Fibroblast of villous mesenchyme (primary cell): ENCODE results near the gene BEND5. TPM values are rescaled to one million over a fixed set of nuclear protein-coding genes. Genes with fewer than 3 reads are reported as not detected.

Experiments
- DNase-seq: peaks from one replicate; pipeline ENCODE4 v3.0.0-alpha.2; 2010; ENCODE audit warnings: low read depth
- H3K4me3 ChIP-seq: 2 replicates; pipeline ENCODE4 v1.5.1; 2011; ENCODE audit warnings: low read depth, mild to moderate bottlenecking, low read length
- total RNA-seq: library from RNA; depleted of rRNA; stranded (reverse); fragments of >200 nt; gene quantifications from 2 replicates; pipeline ENCODE4 v1.2.3, GENCODE V29; 2012
- TF ChIP-seq, protein P1 (sequence below): IDR thresholded peaks from 2 replicates; pipeline ENCODE4 v1.5.1; 2012; ENCODE audit warnings: low read depth, mild to moderate bottlenecking, low read length; ENCODE audit not compliant: insufficient read depth

Gene BEND5
- total RNA-seq, 1 donor, result not detected

DNA sequence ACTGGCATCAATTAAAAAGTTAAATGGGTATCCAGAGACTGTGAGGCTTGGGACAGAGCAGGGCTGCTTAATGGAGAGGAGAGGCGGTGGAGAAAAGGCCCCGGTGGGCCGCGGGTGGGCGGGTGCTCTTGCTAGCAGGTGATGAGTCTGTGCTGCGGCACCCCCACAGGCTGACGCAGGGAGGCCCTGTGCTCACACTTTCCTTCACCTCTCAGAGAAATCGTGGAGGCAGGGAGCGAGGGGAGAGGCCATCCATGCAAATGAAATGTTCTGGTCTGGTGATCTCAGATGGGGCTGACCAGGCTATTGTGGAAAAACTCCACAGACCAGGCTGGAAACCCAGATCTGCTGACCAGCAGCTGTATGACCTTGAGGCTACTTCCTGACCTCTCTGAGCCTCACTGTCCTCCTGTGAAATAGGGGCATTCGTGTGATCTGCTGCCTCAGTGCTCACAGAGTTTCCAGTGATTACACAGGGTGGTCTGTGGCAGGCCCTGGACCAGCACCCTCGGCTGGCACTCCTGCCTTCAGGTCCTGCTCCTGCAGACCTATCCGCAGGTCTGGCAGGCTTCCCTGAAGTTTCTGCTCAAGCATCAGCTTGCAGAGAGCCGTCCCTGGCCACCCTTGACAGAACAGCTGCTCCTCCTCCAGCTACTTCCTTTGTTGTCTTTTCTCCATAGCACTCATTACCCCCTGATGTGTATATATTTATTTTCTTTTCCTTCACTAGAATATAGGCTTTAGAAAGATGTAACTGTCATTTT lies 89.2 kb downstream of the BEND5 start:
- DNase-seq, result no peak
- TF ChIP-seq, protein P1, sequence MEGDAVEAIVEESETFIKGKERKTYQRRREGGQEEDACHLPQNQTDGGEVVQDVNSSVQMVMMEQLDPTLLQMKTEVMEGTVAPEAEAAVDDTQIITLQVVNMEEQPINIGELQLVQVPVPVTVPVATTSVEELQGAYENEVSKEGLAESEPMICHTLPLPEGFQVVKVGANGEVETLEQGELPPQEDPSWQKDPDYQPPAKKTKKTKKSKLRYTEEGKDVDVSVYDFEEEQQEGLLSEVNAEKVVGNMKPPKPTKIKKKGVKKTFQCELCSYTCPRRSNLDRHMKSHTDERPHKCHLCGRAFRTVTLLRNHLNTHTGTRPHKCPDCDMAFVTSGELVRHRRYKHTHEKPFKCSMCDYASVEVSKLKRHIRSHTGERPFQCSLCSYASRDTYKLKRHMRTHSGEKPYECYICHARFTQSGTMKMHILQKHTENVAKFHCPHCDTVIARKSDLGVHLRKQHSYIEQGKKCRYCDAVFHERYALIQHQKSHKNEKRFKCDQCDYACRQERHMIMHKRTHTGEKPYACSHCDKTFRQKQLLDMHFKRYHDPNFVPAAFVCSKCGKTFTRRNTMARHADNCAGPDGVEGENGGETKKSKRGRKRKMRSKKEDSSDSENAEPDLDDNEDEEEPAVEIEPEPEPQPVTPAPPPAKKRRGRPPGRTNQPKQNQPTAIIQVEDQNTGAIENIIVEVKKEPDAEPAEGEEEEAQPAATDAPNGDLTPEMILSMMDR, result no peak
- no peak overlapping the region for H3K4me3 ChIP-seq

DNA sequence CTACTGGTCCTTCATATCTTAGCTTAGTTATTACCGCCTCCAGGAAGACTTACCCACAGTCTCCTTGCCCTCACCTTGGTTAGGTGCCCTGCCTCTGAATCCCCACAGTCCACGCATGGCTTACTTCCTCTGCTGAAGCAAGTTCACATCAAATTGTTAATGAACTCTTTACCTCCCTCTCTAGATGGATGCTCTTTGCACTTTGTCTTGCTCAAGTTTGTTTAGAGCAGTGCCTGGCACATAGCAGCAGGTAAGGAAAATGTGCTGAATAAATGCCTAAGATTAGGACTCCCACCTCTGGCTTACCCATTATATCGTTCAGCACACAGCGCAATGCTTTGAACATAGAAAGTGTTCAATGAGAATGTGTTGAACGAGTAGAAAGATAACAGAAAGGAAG lies 90.5 kb downstream of the BEND5 start:
- no peak overlapping the region for H3K4me3 ChIP-seq
- DNase-seq, result no peak
- TF ChIP-seq, protein P1, result no peak

DNA sequence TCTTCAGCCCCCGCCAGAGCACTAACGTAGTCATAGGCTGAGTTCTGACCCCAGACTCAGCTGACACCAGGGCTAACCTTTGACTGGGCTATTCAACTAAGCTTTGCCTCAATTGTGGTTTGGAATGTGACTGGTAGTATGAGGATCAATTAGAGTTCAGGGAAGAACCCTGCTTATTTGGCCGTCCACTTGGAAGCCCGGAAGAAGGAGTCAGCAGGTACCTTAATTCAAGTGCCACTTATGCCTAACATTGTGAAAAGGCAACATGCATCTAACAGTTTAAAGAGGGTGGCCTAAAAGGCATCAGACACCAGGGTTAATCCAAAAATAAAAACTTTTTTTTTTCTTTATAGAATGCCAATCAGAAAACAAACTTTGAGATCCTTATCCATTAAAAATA lies 92.3 kb downstream of the BEND5 start:
- H3K4me3 ChIP-seq, result no peak overlapping the region
- TF ChIP-seq, protein P1, result no peak
- no peak for DNase-seq

DNA sequence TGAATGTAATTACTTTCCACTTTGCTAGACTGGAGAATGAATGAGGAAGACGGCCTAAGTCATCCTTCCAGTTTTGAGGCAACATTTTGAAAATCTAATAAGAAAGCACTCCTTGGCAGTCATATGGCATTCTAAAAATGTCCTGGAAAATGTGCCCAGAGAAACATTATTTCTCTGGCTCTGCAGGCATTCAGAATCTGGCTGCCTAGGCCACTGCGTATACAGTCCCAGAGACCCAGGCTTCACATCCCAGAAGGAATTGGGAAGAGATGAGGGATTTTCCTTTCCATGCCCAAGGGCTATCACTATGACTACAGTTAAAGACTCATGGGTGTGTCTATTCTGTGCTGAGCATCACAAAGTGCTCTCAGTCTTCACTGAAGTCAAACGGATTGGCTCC lies 92.9 kb downstream of the BEND5 start:
- no peak for DNase-seq
- TF ChIP-seq, protein P1, result no peak
- H3K4me3 ChIP-seq, result no peak overlapping the region

DNA sequence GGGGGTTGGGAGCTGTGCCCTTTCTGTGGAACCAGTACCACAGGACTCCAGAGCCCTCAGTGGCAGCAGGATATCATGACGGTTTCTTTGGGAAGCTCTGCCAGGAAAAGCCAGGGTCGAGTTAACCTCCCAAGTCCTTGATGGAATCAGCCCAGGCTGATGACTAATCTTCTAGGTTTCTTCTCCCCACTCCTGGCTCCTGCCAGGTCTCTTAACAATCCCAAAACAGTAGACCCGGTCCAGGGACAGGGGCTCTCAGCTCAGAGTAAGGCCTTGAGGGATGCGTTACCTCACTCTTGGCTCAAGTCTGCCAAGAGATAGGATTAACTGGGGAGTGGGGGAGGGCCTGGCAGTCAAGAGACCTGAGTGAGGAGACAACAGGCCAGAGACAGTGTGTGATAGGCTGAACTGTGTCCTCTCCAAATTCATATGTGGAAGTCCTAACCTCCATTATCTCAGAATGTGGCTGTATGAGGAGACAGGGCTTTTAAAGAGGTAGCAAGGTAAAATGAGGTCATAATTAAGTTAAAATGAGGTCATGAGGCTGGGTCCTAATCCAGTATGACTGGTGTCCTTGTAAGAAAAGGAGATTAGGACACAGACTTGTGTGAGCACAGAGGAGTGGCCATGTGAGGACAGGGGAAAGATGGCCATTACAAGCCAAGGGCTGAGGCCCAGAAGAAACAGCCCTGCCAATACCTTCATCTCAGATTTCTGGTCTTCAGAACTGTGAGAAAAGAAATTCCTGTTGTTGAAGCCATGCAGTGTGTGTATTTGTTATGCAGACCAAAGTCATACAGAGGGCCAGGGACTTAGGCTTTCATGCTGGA lies 95.0 kb downstream of the BEND5 start:
- no peak overlapping the region for H3K4me3 ChIP-seq
- TF ChIP-seq, protein P1, result no peak
- DNase-seq, result no peak

DNA sequence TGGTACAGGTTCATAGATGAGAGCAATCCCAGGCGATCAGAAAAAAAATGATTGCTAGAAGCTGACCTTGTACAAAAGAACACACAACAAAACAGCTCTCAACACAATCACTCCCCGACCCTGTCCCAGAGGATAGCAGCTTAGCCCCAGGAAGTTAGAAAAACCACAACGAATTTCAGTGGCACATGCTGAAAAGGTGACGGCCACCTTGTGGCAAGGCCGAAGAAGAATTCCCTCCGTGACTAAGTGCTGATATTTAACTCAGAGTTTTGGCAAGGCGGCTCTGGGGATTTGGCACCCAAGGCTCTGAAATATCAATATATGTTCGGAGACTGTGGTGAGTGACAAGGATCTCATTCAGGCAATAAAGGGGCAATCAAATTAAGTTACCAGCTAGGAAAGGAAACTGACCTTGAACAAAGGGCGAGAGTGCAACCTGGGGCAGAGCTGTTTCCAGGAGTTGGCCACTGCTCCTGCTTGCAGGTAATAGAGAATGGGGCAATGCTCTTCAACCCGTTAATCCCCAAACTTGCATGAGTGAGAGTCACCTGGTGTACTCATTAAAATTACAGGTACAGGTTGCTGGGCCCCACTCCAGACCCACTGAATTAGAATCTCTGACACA lies 96.2 kb downstream of the BEND5 start:
- H3K4me3 ChIP-seq, result no peak overlapping the region
- no peak for DNase-seq
- TF ChIP-seq, protein P1, result no peak
